HG03066 (cell line): Measurements from ENCODE around the gene AKT2.

ENCODE experiments used
- ATAC-seq: cut with Tn5 transposase; IDR thresholded peaks from one replicate; pipeline ENCODE4 v1.9.1; 2021; ENCODE audit warnings: low read depth; ENCODE audit not compliant: unreplicated experiment

The AKT2 gene

GRCh38 chr19:40274585-40275544 lies 10.3 kb downstream of the AKT2 start:
- ATAC-seq: no peak

GRCh38 chr19:40273469-40274360 lies 11.4 kb downstream of the AKT2 start:
- no peak for ATAC-seq

GRCh38 chr19:40272261-40272660 lies 12.9 kb downstream of the AKT2 start:
- ATAC-seq: no peak

- ATAC-seq: no peak
Measured at GRCh38 chr19:40271706-40272105, 13.4 kb downstream of the AKT2 start.

GRCh38 chr19:40270362-40271089 lies 14.6 kb downstream of the AKT2 start:
- ATAC-seq: no peak

- no peak for ATAC-seq
Measured at GRCh38 chr19:40269216-40269940, 15.8 kb downstream of the AKT2 start.

GRCh38 chr19:40267601-40267997 lies 17.5 kb downstream of the AKT2 start:
- ATAC-seq: no peak

- no peak for ATAC-seq
Measured at GRCh38 chr19:40266912-40267600, 18.1 kb downstream of the AKT2 start.

GRCh38 chr19:40266119-40266518 lies 19.0 kb downstream of the AKT2 start:
- no peak for ATAC-seq

GRCh38 chr19:40265763-40266099 lies 19.4 kb downstream of the AKT2 start:
- ATAC-seq: no peak

GRCh38 chr19:40265055-40265762 lies 19.9 kb downstream of the AKT2 start:
- no peak for ATAC-seq

GRCh38 chr19:40264314-40265054 lies 20.7 kb downstream of the AKT2 start:
- no peak for ATAC-seq

GRCh38 chr19:40263440-40264313 lies 21.5 kb downstream of the AKT2 start:
- ATAC-seq: no peak

GRCh38 chr19:40262422-40262821 lies 22.7 kb downstream of the AKT2 start:
- no peak for ATAC-seq

- ATAC-seq: no peak
Measured at GRCh38 chr19:40261631-40262030, 23.5 kb downstream of the AKT2 start.

GRCh38 chr19:40257096-40257517 lies 28.0 kb downstream of the AKT2 start:
- no peak for ATAC-seq

GRCh38 chr19:40256512-40256911 lies 28.6 kb downstream of the AKT2 start:
- ATAC-seq: no peak
